GM18507 (cell line): ENCODE measurements around the gene KANK3.
A peak's percentile ranks its signal among the peaks of the same experiment; 100 is the strongest.
"Not testable (repeated sequence)": the region's sequence is repeated elsewhere in the genome, so short reads cannot be mapped to it uniquely, and the experiment has no call there.

Experiments
- DNase-seq: peaks from one replicate; pipeline ENCODE4 v3.0.0; 2011; ENCODE audit warnings: low read depth; ENCODE audit not compliant: insufficient read length; ENCODE audit errors: extremely low spot score
- FAIRE-seq: peaks from 2 replicates; lab custom pipeline; 2011; peaks lifted over from hg19 to GRCh38; lab: Jason Lieb, UNC

Gene KANK3

DNA sequence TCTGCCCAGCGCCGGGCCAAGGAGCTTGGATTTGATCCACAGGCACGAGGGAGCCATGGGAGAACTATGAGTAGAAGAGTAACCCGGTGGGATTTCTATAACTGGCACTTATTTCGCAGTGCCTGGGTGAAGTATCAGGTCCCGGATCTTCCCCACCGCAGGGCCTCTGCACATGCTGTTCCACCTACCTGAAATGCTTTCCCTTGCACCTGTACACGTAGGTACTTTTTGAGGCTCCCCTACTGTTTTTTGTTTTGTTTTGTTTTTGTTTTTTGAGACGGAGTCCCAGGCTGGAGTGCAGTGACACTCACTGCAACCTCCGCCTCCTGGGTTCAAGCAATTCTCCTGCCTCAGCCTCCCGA is 402 bp upstream of the KANK3 start:
- FAIRE-seq = no peak
- DNase-seq = no peak

- DNase-seq (no peak), FAIRE-seq (no peak)
These were observed 762 bp downstream of the KANK3 start for GRCh38 chr19:8342316-8342683.

- DNase-seq, FAIRE-seq: not testable (repeated sequence)
These were observed 1.6 kb downstream of the KANK3 start for GRCh38 chr19:8341504-8341903.

DNA sequence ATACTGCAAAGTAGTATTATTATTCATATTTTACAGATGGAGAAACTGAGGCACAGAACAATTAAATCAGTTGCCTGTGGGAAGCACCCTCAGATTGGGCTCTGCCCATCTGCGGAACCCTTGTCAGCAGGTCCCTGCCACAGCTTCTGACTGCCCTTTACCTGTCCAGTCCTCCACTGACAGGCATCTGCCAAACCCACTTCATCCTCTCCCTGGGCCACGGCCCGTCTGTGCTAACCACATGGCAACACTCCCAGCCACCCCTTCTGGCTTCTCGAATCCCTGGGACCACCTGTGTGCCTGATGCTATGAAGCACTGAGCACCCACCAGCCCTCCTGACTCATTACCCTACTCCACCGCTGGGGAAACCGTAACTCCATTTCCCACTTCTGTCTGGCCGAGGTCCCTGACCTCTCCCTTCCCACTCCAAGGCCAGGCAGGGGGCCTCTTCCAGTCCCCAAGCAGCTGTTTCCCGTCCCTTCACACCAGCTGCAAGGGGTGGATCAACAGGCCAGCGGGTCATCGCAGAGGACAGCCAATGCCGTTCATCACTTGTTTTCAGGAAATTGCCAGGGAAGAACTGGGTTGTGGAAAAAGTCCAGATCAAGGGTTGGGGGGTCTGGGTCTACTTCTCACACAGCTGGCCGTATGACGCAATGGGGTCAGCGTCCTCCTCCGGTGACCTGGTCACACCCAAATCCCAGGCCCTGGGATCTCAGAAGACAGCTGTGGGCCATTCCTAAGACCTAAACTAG is 2.5 kb downstream of the KANK3 start:
- FAIRE-seq (no peak), DNase-seq (no peak)

- FAIRE-seq = no peak
- DNase-seq = no peak
These were observed 4.2 kb downstream of the KANK3 start for GRCh38 chr19:8338835-8339234.

DNA sequence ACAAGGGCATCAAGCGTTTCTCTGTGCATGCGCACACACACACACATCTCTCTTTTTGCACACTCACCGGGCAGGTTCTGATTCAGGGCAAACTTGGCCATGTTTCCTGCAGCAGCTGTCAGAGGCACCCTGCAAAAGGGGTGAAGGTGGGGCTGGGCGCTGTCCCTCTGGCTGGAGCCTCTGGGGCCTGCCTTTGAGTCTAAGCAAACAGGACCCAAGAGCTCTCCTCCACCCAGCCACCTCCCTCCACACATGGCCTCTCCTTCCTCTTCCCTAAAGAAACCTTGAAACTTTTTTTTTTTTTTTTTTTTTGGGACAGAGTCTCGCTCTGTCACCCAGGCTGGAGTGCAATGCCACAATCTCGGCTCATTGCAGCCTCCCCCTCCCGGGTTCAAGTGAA is 5.3 kb downstream of the KANK3 start:
- FAIRE-seq = no peak
- no peak for DNase-seq

DNA sequence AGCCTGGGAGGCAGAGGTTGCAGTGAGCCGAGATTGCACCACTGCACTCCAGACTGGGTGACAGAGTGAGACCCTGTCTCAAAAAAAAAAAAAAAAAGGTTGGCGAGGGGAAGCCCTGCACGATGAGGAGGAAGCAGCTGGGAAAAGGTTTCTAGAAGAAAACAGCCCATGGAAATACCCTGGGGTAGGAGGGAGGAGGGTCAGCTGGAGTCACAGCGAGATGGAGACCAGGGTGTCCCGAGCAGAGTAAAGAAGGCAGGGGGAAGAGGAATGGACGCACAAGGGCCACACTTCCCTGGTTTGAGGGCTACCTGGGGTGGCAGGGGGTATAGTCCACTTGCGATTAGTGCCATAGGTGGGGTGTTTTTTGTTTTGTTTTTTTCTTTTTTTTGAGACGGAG is 6.4 kb downstream of the KANK3 start:
- FAIRE-seq (no peak), DNase-seq (no peak)

GRCh38 chr19:8336072-8336569 is 6.9 kb downstream of the KANK3 start:
- DNase-seq (no peak), FAIRE-seq (no peak)

DNA sequence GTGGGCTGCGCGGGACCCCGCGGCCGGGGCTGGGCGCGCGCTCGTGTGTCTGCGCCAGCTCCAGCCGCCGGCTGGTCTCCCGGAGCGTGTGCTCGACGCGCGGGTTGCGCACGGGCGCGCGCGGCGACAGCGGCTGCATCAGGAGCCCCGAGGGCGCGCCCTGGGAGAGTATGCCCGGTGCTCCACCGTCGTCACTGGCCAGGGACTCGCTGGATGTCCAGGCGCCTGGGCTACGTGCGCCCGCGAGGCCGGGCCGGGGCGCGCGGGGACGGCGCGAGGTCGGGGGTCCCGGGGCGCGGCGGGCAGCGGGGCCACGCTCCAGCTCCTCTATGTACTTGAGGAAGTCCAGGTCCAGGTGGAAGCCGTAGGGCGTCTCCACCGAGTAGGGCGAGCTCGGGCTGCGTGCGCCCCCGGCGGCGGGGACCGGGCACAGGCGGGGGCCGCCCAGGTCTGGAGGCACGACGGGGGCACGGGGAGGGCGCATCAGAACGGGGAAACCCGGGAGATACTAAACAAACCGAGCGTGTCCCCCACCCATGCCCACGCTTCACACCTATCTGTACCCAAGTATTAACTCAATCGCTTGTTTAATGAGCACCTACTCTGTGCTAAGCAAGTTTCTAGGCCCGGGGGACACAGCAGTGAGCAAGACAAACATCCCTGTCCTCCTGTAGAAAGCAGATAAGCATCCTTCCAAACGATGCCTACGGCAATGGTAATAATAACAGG is 7.6 kb downstream of the KANK3 start:
- no peak for DNase-seq
- FAIRE-seq = peak; percentile 15

DNA sequence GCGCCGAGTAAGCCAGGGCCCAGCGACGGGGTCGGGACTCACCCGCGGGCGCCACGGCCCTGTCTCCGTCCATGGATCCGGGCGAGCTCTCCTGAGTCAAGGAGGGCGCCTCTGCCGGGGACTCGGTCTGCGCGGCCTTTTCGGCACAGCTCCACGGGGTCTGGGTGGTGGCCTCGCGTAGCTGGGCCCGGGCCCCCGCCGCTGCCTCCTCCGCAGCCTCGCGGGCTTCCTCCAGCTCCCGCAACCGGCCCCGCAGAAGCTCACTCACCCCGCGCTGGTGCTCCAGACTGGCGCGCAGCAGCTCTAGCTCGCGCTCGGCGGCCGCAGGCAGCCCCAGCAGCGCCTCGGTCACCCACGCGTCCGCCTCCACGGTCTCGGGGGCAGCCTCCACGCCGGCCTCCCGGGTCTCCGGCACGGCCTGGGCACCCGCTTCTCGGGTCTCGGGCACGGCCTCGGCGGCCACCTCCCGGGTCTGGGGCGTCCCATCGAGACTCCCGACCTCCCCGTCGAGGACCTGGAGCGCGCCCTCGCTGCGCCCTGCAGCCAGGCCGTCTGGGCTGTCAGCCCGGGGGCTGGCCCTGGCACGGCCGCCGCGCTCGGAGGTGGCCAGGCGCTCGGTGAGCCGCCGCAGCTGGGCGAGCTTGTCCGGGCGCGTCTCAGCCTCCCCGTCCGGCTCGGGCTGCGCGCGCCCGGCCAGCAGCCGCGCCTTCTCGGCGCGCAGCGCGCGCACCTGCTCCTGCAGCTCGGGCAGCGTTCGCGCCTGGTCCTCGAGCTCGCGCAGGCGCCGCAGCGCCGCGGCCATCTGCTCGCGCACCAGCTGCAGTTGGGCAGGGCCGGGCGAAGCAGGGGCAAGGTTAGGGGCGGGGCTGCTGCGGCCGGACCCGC is 8.4 kb downstream of the KANK3 start:
- DNase-seq = no peak
- no peak for FAIRE-seq

DNA sequence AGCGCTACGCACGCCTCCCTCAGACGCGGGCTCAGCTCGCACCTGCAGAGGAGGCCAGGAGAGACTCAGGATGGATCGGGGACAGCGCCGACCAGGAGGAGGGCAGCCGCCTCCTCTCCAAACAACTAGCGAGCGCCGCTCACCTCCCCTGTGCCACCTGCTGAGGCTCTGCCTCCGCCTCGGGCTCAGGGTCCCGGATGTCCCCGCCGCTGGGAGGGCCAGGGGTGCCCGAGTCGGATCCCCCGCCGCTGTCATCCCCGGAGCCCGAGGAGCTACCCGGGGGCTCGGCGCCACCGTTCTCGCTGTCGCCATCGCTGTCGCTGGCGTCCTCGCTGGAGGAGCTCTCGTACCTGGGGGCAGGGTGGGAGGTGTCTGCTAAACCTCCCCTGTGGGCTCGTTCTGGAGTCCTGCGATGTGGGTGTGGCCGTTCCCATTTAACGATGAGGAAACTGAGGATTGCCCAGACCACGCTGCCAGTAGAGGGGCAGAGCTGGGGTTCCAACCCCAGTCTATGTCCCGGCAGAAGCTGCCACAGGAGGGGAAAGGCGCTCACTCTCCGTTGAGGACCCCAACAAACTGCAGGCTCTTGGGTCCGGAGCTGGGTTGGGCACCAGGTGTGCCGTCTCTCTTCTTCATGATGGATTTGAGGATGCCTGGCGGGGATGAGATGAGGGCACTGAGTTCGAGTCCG is 9.2 kb downstream of the KANK3 start:
- DNase-seq = no peak

DNA sequence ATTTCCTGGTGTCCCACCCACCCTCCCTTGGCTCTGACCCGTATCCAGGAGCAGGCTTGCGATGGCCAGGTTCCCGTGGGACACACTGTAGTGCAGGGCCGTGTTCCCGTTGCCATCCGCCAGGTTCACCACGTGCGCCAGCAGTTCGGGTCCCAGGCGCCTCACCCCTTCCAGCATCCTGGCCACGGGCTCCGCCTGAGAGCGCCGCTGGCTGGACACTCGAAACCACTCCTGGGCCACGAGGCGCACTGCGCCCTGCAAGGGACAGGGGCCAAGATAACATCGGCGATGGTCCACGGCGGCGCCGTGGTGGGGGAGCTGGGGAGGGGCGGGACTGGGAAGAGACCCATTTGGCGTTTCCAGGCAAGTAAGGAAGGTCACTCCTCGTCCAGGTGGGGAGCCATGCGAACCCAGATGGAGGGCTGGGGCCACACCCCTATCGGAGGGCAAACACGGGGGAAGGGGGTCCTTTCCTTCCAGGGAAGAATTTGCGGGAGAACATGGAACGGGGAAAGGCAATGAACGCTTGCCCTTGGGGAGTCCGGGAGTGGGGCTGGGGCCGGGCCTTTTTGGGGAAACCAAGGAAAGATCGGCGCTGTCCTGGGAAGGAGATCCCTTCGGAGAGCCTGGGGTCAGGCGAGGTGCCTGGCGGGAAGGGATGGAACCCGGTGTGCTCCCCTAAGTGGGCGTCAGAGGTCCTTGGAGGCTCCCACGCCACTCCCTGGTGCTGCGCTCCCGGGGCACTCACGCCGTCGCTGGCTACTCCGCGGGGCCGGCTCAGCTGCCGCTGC is 9.9 kb downstream of the KANK3 start:
- DNase-seq (no peak), FAIRE-seq (no peak)

More for the DNA sequence above, 9.2 kb downstream of the KANK3 start:
- no peak for FAIRE-seq

- FAIRE-seq = no peak
- DNase-seq = no peak
These were observed 11.7 kb downstream of the KANK3 start for GRCh38 chr19:8331263-8331845.

GRCh38 chr19:8329996-8330395 is 13.1 kb downstream of the KANK3 start:
- FAIRE-seq = no peak
- DNase-seq = no peak

DNA sequence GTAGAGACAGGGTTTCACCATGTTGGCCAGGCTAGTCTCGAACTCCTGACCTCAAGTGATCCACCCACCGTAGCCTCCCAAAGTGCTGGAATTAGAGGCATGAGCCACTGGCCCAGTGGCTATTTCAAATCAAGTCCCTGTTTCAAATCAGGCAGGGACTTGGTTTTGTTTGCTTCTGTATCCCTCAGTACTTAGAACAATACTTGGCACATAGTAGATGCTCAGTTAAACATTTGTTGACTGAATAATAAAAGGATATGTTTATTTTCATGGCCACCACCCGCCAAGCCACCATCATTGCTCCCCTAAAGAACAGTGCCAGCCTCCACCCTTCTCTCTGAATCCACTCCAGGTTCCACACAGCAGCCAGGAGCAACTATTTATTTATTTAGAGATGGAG is 17.6 kb downstream of the KANK3 start:
- FAIRE-seq (no peak), DNase-seq (no peak)

- FAIRE-seq (no peak), DNase-seq (no peak)
These were observed 18.6 kb downstream of the KANK3 start for GRCh38 chr19:8324186-8325050.

DNA sequence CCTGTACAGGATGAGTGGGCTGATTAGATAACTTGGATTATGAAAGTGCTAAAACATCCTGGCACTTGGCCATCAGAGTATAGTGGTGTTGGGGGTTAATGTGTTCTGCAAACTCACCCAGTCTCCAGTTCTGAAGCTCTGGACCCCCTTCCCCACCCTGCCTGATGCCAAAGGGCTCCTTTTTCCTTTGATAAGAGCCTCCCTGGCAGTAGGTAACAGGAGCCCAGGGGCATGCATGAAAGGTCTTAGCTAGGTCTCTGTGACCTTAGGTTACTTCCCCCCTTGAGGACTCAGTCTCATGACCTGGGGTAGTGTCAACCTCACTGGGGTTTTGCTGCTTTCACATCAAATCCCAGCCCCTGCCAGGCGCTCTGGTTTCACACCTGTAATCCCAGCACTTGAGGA is 19.3 kb downstream of the KANK3 start:
- FAIRE-seq (no peak), DNase-seq (no peak)

DNA sequence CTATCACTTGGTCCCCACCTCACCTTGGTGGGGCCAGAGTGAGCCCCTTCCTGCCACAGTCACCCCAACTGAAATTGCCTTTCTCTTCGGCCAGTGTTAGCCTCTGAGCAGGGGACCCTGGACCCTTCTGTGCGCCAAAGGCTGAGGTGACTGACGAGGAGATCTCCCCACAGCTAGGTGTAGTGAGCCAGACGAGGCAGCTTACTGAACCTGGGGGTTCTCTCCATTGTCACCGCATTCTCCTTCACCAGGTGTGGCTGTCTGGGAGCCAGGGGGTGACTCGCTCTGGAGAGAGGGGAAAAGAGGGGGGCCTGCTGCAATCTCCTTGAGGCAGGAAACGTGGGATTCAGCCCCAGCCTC is 20.4 kb downstream of the KANK3 start:
- FAIRE-seq = no peak
- no peak for DNase-seq
